ENCODE measurements around the gene OSBPL5.

- TF ChIP-seq POLR2A (IDR thresholded peaks at IDR 0.05) (no peak), CTCF (IDR thresholded peaks at IDR 0.05) (no peak), POLR2AphosphoS5 (IDR thresholded peaks at IDR 0.05; ENCODE audit: insufficient read depth in 1 of 2, low read depth in 1 of 2) (no peak)
These were observed 40.3 kb downstream of the OSBPL5 start for GRCh38 chr11:3124821-3125220.
